ENCODE data around the gene NPAS2.

The NPAS2 gene

DNA sequence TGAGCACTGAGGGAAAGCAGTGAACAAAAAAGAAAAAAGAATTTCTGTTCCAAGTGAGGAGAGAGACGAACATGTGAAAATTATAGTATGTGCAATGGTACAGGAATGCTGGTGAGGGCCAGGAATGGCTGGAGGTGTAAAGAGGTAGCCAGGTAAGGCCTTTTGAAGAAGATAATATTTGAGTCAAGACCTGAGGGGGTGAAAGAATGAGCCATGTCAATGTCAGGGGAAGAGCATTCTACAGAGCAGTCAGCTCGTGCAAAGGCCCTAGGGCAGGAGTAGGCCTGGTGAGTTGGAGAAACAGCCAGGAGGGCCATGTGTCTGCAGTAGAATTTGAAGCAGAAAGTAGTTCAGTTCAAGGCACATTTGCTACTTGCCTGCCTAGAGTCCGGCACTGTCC, 169.7 kb downstream of the NPAS2 start:
- no peak for DNase-seq (ENCODE audit: low read depth)

DNA sequence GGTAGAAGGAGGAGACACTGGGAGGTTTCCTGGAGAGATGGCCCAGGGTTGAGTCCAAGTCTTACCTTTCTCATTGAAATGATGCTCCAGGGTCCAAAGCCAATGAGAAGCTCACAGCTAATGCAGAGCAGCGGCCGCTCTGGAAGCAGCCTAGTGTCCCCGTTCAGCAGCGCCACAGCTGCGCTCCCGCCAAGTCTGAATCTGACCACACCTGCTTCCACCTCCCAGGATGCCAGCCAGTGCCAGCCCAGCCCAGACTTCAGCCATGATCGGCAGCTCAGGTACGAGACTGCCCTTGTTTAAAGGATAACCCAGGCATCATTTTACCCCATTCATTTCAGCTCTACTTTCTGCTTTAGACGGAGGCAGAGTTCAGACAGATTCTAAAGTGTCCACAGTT, 170.2 kb downstream of the NPAS2 start:
- no peak for DNase-seq (ENCODE audit: low read depth)

DNA sequence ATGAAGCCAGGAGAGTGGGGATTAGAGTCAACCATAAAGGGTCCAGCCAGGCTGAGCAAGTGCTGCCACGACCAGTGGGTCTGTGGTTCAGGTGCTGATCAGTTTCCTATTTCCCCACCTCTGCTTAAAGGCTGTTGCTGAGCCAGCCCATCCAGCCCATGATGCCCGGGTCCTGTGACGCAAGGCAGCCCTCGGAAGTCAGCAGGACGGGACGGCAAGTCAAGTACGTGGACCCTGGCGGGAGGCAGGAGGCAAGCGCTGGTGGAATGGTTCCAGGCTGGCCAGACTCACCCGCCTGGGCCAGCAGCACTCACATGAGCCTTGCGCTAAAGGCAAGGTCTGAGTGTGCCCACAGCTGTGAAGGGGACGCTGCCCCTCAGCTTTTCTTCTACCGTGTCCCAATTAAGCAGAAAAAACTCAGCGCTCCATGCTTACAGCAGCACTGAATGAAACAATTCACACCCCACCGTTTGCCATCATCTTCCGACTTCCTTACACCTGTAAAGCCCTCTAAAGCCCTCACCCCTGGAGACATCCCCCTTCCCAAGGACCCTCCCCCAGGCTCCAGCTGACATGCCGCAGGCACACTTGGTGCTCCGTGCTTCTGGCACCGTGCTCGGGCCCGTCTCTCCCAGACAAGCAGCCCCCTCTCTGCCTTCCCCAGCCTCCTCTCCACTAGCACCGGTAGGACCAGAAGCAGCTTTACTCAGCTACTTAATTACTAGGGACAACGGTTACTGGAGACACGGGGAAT, 170.9 kb downstream of the NPAS2 start:
- no peak for DNase-seq (ENCODE audit: low read depth)

DNA sequence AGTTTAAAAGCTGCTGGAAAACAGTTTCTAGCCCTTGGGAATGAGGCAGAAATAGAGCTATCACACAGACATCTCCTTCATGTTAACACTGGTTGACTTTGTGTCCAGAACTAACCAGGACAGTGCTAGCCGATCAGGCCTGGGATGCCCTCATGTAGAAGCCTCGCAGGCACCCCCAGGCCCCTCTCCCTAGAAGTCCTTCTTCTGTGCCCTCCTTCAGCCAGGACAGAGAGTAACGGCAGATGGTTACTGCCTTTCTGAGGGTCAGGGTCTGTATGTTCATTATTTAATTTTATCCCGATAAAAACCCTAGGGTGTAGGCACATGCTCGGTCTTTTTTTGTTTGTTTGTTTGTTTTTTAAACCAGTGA, 171.4 kb downstream of the NPAS2 start:
- no peak for DNase-seq (ENCODE audit: low read depth)

DNA sequence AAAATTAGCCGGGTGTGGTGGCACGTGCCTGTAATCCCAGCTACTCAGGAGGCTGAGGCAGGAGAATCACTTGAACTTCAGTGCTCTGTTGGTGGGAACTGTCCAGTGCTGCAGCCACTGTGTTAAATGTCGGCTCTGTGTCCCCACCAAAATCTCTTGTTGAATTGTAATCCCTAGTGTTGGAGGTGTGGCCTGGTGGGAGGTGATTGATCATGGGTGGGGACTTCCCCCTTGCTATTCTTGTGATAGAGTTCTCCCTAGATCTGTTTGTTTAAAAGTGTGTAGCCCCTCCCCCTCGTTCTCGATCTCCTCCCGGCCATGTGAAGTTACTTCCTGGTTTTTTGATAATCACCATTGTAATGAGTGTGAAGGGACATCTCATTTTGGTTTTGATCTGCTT, 172.3 kb downstream of the NPAS2 start:
- no peak for DNase-seq (ENCODE audit: low read depth)

DNA sequence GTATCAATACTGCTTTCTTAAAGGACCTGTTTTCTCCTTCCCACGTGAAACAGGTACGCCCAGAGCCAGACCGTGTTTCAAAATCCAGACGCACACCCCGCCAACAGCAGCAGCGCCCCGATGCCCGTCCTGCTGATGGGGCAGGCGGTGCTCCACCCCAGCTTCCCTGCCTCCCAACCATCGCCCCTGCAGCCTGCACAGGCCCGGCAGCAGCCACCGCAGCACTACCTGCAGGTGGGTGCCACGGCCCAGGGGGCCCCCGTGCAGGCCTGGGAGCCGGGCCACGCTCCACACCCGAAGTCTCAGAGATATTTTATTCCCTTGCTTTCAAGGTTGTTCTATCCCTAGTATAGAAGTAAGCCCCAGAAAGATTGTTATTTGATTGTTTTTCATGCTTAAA, 173.4 kb downstream of the NPAS2 start:
- no peak for DNase-seq (ENCODE audit: low read depth)

DNA sequence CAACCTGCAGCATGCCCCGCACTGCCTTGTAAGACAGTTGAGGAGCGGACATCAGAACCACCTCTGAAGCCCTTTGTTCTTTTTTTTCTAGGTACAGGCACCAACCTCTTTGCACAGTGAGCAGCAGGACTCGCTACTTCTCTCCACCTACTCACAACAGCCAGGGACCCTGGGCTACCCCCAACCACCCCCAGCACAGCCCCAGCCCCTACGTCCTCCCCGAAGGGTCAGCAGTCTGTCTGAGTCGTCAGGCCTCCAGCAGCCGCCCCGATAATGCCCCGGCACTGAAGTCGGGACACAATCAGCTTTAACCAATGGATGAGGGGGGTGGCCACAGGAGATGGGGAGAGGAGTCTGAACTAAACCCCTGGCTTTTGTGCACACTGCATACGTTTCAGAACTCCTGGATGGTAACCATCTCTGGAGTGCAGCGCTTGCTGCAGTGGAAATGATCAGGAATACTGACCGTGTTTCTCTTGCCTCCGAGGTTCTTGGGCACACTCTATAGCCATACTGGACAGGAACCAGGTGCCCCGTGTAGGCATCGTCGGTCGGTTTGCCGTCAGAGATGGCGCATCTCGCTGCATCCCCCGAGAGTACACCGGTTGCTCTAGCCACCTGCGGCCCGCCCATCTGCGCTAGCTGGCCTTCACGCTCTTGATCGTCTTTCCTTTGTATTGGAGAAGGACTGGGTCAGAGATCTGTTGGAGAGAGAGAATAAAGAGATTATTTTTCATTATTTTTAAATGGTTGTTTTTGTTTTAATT, 175.6 kb downstream of the NPAS2 start:
- DNase-seq (ENCODE audit: low read depth), result no peak

DNA sequence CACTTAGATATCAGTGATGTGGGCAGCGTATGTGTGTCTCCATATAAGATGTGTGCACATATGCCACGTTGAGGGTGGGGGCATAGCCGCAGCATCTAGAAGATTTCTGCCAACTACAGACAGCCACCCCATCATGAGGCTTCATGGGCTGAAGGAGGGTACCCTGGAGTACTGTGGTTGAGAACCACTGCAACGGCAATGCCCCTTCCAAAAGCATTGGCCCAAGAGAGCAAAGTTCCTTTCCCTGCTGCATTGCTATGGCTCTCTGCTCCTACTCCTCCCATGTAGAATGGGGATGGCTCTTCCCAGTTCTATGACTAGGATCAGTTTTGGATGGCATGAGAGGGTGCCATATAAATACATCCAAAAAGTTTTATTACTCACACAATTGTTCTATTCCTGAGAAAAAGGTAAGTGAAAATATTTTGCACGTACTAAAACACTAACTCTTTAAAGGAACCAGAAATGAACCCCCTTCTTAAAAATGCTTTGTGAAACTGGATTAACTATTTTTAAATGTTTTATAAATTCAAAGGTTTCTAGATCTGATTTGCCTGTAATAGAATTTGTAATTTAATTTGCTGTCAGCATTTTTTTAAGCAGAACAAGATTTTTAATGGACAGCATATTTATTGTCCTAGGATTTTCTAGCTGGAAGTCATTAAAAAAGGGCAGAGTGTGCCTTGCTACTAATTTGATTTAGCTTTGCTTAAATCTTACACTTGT, 177.7 kb downstream of the NPAS2 start:
- no peak for DNase-seq (ENCODE audit: low read depth)

DNA sequence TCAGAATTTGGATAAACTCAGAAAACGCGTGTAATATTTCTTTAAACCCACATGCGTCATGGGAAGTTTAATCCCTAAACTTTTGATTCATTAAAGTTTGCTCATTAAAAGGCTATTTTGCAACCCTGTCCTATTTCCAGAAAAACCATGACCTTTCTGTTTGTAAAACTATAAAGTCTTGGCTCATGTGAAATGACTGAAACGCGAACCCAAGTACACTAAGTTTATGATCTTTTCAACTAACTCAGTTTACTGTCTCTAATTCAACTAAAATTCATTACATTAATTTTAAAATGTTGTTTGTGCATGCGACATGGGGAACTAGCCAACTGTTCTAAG, 178.3 kb downstream of the NPAS2 start:
- DNase-seq (ENCODE audit: low read depth), result no peak

DNA sequence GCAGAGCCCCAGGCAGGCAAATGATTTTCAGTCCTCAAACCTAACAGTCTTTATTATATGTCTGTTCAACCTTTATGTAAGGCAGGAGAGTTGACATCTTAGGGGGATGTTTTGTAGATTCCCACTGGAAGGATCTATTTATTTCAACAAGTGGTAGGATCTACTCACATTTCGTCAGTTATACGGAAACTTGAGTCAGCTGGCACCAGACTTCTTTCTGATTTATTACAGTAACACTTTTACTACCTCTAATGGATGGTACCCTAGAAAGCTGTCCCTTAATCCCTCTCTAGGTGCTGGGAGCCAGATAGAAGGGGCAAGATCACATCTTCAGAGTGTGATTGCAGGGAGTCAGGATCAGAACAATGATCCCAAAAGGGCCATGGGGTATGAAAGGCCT, 180.1 kb downstream of the NPAS2 start:
- no peak for DNase-seq (ENCODE audit: low read depth)

DNA sequence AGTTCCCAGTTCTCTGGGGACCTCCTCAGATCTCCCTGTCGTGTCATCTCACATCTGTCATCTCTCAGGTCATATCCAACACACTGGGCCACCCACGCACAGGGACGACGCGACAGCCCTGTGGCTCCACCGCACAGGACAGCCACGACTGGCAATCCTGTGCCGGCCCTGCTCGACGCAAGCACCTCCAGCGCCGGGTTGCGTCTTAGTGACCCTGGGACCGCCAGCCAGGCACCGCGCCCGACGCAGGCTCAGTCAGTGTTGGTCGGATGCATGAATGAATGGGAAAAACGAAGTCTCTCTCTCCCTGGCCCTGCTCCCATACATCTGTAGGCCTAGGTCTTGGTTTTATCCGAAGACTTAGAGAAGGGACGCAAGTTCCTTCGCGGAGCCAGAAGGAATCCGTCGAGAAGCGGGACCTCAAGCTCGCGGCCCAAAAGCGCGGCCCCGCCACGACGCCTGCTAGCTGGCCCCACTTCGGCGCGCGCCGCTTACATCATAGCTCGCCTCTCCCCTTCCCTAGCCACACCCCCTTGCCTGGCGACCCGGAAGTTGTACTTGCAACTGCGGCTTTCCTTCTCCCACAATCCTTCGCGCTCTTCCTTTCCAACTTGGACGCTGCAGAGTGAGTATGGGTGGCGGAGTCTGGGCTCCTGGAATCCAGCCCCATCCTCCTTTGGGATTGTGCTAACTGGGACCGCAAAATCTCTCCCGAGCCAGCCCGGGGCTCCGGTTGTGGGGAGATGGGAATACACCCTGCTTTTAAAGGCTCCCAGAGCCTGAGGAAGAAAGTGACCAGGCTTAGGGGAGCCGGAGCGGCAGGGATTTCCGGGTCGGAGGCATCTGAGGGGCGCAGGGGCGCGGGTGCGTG, 182.0 kb downstream of the NPAS2 start, which contains the start of gene RPL31:
Gene RPL31 (plus strand): TSS at position 599 of the 871 bp plus-strand sequence. CDS start 413 bp downstream, outside the sequence.
- peak; percentile 90 for DNase-seq (ENCODE audit: low read depth)

DNA sequence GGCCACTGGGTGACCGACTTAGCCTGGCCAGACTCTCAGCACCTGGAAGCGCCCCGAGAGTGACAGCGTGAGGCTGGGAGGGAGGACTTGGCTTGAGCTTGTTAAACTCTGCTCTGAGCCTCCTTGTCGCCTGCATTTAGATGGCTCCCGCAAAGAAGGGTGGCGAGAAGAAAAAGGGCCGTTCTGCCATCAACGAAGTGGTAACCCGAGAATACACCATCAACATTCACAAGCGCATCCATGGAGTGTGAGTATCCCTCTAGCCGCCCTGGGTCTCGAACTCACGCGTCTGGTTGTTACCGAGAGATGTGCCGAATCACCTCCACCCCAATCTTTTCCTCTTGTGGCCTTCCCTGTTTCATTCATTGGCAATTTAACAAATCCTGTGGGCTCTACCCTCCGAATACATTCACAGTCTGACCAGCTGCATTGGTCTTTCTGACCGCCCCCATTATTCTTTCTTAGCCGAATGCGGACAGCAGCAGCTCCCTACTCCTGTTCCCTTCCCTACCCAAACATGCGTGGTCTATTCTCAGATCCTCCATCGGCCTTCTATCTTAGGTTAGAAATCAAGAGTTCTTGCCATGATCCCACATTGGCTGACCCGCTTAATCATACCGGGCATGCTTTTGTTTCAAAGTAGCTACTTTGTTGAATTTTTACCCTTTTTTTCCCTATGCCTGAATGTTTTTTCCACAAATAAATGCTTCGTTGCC, 182.8 kb downstream of the NPAS2 start:
- peak; percentile 28 for DNase-seq (ENCODE audit: low read depth)

DNA sequence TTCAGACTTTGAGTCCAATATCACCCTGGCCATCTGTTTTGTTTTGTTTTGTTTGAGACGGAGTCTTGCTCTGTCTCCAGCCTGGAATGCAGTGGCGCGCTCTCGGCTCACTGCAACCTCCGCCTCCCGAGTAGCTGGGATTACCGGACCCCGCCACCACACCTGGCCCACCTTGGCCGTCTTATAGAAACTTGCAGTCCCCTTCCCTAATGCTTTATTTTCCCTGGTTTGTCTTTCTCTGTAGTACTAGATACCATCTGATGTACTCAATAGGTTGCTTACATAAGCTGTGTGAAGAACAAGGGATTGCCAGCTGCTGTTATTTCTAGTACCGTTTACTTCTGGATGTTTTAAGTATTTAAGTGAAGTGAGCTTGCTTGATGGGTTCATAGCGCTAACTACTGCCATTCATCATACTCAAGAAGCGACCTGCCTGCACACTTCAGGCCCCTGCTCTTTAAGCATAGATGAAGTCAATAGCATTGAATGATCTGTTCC, 183.4 kb downstream of the NPAS2 start:
- DNase-seq (ENCODE audit: low read depth), result no peak

DNA sequence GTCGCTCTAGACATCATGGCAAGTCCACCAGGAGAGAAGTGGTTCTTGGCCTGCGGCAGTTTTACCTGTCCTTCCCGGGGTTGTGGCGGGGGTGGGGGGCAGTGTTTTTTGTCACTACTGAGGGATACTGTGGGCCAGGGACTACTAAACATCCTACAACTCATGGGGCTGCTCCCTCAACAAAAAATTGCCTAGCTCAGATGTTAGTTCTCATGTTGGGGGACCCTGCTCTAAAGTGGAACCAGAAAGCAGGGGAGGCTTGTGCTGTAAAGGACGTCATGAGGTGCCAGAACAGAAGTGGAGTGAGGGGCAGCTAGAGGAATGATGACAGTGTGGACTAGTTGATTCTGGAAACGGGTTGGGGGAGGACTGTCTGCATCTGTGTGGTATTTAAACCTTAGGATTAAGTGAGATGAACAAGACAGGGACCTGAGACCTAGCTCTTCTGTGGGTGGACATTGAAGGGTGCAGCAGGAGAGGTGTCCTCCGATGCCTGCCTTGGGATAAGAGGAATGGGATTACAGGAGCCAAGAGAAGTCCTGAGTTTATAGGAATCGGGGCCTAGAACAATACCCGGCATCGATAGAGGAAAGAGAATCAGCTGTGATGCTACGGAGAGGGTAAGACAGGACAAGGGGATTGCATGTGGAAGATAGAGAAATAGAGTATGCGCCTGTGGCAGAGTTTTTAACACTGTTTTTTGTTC, 184.8 kb downstream of the NPAS2 start:
- DNase-seq (ENCODE audit: low read depth), result no peak

DNA sequence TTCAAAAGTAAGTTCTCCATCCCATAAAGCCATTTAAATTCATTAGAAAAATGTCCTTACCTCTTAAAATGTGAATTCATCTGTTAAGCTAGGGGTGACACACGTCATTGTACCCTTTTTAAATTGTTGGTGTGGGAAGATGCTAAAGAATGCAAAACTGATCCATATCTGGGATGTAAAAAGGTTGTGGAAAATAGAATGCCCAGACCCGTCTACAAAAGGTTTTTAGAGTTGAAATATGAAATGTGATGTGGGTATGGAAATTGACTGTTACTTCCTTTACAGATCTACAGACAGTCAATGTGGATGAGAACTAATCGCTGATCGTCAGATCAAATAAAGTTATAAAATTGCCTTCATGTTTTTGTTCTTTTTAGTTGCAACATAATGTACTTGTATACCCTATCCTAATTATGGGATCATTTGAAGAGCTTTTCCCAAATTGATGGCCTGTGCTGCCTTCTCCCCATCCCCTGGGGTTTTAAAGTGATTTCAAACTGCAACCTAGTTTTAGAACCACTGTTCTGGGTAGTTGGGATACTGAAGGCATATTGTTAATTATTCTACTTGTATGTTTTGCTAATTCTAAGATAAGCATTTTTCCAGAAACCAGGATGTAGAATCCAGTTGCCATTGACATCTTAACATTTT, 186.3 kb downstream of the NPAS2 start:
- no peak for DNase-seq (ENCODE audit: low read depth)

DNA sequence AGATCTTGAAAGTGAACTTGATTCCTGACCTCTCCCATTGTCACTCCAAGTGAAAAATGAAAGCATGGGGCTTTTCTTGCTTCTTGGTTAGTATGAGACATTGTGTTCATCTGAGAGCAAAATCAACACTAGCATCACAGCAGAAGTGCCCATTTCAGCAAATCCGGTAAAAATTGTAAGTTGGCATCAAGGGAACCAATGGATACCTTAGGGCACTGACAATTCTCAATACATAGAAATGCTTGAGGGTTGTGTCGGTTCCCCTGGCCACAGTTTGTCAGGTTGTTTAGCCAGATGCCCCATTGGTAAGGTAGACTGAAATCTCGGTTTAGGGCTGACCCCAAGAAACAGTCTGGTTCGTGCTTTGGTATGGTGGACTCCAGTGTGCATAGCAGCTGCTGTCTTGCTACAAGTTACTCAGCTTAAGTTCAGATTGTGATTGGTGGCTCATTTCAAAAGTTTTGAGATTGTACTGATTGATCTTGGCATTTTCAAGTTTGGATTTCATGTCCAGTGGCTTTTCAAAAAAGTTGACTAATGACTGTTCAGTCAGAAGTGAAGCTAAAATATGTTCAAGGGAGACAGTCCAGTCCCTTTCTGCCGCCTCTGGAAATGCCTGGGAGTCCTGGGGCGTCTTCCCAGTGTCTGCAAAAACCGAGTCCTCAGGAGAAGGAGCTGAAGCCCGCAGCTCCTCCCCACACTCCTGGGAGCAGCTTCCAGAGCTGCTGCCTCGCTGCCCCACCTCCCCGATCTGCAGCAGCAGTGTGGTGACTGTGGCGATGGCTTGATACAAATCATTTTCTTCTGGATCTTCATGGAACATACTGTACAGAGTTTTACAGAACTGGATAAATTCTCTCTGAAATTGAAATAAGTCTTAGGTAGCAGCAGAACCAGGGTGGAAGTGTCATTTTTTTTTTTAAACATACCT, 187.7 kb downstream of the NPAS2 start:
- DNase-seq (ENCODE audit: low read depth), result no peak

DNA sequence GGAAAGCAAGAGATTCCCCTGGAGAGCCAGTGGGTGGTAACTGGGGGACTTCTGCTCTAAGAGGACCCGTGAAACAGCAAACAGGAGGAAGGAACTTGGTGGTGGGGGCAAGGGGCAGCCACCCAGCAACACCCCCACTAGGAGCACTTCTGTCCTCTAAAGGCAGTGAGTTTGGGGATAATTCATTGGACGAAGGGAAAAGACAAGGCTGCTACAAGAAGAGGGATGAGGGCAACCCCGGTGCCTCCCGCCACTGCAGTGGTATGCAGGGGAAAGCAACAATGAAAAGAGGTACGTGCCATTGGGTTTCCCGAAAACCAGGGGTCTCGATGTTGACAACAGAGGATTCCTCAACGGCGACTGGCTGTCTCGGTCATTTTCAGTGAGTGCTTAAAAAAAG, 191.2 kb downstream of the NPAS2 start:
- DNase-seq (ENCODE audit: low read depth), result no peak

DNA sequence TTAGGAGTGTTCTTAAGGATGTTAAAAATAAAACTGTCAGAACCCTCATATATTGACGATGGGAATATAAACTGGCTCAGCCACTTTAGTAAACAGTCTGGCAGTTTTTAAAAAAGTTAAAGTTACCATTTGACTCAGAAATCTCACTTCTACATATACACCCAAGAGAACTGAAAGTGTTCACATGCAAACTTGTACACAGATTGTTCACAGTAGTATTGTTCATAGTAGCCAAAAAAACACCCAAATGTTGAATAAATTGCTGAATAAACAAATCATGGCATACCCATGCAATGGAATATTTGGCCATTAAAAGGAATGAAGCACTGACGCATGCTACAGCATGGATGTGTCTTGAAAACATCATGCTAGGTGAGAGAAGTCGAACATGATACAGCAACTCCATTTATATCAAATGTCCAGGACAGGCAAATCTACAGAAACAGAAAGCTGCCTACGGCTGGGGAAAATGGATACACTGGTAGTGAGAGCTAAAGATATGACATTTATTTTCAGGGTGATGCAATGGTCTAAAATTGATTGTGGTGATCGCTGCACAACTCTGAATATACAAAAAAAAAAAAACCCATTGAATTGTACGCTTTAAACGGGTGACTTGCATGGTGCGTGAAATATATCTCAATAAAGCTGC, 192.2 kb downstream of the NPAS2 start:
- no peak for DNase-seq (ENCODE audit: low read depth)

All from stimulated activated CD8-positive, alpha-beta memory T cell treated with anti-CD3 and anti-CD28 coated beads, Interleukin-7, amount 100 ng/mL, for 24 hours (primary cell).